HG02938 (cell line): ENCODE measurements around the gene TMEM131L.

Experiments used
- ATAC-seq: cut with Tn5 transposase; IDR thresholded peaks from one replicate; pipeline ENCODE4 v1.9.1; 2021; ENCODE audit warnings: mild to moderate bottlenecking, moderate library complexity; ENCODE audit not compliant: unreplicated experiment

Gene TMEM131L

DNA sequence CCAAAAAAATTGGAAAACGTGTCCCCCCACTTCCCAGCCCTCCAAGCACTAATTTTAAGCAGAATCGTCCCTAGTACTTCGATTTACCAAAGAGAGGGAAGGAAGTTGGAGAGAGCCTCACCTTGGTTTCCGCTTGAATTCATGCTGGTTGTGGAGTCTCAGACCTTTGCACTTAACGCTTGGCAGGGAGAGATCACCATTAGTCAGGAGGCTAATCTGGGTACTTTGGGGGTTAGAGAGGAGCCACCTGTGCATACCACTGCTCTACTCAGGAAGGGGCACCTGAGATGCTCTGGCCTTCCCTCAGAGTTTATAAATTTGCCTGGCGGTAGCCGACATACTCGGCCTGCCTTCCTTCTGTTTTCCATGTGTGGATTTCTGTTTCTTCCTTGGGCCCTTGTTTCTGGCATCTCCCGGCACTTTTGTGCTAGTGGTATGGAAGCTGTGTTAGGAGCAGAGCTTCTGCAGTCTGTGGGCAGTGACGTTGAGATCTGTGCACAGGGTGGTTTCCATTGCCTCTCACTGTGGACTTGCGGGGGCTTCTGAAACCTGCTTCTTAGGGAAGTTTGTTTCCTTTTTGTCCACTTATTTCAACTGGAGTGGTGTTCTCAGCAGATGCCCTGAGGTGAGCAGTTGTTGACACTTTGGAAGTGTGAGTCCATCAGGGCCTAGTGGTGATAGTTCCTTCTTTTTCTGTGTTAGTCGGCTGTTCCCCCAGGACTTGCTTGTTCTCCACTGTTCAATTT is 104.2 kb downstream of the TMEM131L start:
- peak; percentile 52 for ATAC-seq

GRCh38 chr4:153571006-153571545 is 104.9 kb downstream of the TMEM131L start:
- no peak for ATAC-seq

- no peak for ATAC-seq
Observed at GRCh38 chr4:153572609-153573008, 106.4 kb downstream of the TMEM131L start.

DNA sequence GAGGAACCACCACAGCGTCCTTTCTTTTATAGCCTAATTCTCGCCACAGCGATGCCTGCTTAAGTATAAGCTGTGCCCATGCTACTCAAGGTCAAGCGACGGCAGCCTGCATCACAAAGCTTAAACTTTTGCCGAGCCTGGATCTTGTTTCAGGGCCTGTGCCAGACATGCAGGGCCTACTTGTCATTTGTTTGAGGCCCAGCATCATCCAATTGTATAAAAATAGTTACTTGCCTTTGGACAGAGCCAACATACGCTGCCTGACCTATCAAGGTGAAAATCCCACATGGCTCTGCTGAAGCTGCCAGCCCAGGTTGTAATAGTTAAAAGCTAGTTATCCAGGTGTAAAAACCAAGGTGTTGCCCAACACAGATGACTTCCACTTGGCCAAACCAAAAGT is 107.1 kb downstream of the TMEM131L start:
- ATAC-seq = no peak

DNA sequence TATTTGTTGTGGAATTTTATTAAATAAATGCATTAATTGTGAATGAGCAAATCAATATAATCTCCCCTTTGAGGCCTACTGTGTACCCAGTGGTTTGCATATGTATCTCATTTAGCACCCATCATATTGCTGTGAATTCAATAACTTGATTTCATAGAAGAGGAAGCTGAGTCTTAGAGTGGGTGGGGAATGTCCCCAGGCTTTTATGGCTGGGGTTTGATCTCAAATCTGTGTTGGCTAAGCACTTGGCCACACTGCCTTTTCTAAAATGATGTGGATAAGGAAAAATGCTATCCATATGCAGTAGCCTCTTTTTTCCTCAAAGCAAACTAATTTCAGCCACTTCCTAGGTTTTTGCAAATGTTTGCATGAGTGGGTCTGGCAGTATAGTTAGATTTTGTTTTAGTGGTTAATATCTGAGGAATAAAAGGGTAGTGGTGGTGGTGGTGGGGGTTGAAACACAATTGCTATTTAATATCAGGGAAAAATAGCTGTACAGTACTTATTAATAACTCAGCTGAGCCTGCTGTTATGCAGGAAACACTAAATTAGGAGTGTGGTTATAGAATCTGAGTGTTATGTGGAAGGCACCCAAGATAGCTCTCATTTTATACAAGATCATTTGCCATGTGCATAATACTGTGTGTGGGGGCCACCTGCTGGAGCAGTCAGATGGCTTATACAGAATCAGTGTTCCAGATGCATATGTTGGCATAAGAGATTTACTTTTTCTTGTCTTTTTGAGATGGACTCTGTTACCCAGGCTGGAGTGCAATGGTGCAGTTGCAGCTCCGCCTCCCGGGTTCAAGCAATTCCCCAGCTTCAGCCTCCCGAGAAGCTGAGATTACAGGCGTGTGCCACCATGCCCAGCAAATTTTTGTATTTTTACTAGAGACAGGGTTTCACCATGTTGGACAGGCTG is 108.0 kb downstream of the TMEM131L start:
- ATAC-seq = peak; percentile 37

GRCh38 chr4:153576443-153576774 is 110.2 kb downstream of the TMEM131L start:
- no peak for ATAC-seq

- no peak for ATAC-seq
Observed at GRCh38 chr4:153577053-153577452, 110.9 kb downstream of the TMEM131L start.

DNA sequence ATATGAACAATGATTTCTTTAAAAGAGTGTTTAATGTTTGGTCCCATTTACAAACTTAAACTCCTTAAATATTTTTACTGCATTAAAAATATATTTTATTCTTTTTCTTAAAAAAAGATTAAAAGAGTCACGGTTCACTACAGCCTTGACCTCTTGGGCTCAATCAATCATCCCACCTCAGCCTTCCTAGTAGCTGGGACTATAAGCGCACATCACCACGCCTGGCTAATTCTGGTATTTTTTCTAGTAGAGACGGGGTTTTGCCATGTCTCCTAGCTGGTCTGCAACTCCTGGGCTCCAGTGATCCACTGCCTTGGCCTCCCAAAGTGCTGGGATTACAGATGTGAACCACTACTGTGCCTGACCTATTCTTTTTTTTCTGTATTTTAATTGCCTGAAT is 113.2 kb downstream of the TMEM131L start:
- ATAC-seq = no peak

DNA sequence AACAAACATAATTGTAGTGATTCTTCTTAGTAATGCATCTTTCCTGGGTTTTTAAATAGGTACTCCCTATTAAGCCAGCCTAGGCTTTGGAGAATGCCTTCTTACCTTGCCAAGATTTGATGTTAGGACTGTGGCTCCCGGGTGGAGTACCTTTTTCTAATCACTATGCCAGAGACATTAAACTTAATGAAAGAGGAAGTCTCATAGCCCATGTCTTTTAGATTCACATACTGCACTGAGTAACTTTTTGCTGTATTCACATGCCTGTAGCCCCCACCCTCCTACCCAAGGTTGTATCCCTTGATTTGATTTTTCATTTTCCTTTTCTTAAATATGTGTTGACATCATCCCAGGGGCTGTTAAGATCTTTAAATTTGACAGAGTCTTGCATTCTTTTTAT is 113.7 kb downstream of the TMEM131L start:
- no peak for ATAC-seq

GRCh38 chr4:153582954-153583702 is 117.0 kb downstream of the TMEM131L start:
- ATAC-seq = no peak

- ATAC-seq = no peak
Observed at GRCh38 chr4:153585026-153585425, 118.9 kb downstream of the TMEM131L start.

DNA sequence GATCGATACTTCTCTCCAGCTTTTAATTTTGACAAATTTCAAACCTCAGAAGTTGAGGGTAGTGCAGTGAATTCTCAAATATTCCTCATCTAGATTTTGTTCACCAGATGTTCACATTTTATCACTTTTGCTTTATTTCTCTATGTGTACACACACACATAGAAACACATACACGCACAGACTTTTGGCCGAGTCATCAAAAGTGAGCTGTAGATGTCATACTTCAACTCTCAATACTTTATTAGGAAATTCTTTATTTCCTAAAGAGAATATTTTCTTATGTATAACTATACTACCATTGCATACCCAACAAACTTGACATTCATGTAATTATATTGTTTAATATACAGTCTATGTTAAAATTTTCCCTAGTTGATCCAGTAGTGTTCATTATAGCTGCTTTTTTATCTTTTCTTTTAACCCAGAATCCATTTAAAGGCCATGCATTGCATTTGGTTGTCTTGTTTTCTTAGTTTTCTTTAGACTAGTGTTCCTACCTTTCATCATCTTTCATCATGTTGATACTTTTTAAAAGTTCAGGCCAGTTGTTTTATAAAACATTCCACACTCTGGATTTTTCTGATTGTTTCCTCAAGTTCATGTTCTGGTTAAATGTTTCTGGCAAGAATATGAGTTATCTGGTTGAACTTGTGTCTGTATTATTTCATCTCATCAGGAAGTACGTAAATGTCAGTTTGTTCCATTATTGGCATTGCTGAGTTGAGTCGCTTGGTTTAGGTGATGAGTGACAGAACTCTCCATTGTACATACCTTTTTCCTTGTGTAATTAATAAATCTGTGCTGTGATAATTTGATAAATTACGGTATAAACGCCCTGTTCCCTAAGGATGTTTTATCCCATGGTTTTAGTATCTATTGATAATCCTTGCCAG is 123.8 kb downstream of the TMEM131L start:
- ATAC-seq = no peak

- no peak for ATAC-seq
Observed at GRCh38 chr4:153591441-153591840, 125.3 kb downstream of the TMEM131L start.

DNA sequence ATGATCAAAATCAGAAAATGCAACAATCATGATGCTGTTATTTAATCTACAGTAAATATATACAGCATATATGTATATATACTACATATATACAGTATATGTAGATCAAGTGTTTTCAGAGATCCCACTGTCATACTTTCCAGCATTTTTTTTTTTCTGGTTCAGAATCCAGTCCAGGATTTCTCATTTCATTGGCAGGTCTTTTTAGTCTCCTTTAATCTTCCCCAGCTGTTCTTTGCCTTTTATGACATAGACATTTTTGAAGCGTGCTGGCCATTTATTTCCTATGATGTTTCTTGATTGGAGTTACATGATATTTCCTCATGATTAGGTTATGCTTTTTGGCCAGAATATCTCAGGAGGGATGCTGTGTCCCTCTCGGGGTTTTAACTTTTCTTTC is 125.9 kb downstream of the TMEM131L start:
- ATAC-seq = no peak

- no peak for ATAC-seq
Observed at GRCh38 chr4:153593161-153593560, 127.0 kb downstream of the TMEM131L start.

DNA sequence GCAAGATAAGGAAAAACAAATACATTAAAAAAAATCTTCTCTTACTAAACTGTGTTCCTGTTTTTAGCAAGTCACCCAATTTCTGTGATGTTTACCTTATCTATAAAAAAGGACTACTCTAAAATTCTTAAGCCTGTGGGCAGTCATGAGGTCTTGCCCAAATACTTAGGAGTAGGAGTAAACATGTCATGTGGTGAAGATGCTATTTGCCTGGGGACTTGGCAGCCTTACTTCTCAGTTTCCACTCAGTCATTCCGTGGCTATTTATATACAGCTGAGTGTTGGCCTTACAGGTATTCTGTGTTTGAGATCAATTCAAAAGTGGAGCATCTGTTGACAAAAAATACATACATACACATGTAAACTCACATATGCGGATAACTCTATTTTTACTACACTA is 128.1 kb downstream of the TMEM131L start:
- no peak for ATAC-seq

DNA sequence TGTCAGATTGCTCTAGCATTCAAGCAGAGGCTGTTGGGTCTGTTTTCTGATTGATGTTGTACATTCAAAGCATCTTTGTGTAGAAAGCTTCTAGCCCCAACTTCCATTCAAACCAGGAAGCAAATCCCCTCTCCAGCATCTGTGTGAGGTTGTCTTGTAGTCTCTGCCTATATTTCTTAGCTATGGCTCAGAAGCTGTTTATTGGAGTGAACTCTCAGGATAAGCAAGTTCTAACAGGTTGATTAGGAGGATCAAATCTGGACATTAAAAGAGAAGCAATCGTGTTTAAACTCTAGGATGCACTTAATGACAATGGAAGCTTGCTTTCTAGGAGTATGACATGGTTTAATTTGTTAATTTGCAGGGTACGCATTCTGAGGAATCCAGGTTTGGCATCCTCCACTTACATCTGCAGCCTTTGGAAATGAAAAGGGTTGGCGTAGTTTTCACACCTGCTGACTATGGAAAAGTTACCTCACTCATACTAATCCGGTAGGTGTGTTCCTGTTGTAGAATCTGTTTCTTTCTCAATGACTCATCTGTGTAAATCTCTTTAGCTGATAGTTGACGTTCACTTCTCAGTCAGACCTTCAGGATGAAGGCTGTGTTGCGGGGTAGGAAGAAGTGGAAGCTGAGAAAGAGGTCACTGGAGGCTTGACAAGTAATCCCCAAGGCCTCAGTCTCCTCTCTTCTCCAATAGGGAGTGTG is 129.9 kb downstream of the TMEM131L start:
- no peak for ATAC-seq

DNA sequence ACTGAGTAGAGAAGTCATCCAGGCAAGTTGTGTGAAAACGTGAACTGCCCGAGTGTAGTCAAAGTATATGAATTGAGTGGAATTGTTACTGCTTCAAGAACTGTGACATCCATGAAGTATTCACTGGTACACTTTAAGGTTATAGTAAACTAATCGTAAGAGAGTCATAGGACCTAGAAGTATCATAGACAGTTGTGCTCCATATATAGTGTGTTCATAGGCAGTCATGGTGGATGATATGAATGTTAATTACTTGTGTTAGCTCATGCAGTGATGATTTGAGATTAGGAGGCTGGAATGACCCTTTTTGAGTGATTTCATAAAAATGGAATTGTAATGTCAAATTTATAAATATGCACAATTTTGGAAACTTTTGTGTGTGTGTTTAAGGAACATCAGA is 136.6 kb downstream of the TMEM131L start:
- ATAC-seq = no peak

DNA sequence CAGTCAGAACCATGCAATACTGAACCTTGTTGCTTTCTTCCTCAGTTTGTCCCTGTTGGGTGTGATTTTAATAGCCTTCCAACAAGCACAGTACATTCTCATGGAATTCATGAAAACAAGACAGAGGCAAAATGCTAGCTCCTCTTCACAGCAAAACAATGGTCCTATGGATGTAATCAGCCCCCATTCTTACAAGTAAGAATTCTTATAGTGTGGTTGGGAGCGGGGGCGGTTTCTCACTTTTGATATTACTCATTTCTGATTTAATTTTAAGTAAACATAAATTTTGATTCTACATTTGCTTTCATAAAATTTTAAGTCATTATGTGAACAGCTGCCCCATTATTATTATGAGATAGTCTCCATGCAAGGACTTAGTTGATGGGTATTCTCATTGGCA is 137.1 kb downstream of the TMEM131L start:
- ATAC-seq = no peak

- ATAC-seq = no peak
Observed at GRCh38 chr4:153603835-153604234, 137.7 kb downstream of the TMEM131L start.
